PC-9 (cell line): Measurements from ENCODE around the gene NOXO1. TPM values are rescaled to one million over a fixed set of nuclear protein-coding genes. Genes with fewer than 3 reads are reported as not detected.

Experiments
- BruUV-seq: library from RNA; stranded (reverse); fragments of 400-500 nt; replicated peaks from 2 replicates; lab custom pipeline; 2021; lab: Mats Ljungman, UMichigan
- CTCF ChIA-PET: fragments of 300-600 bp; sonication (Branson Sonifier 250); formaldehyde crosslinking; loops from one replicate; lab custom pipeline; 2022; ENCODE audit warnings: antibody characterized with exemption; lab: Charles Lee
- POLR2A ChIA-PET: fragments of 300-600 bp; sonication (Branson Sonifier 250); formaldehyde crosslinking; loops from one replicate; lab custom pipeline; 2022; ENCODE audit warnings: antibody characterized with exemption; ENCODE audit not compliant: unreplicated experiment; lab: Charles Lee
- DNase-seq, 2 experiments: peaks; one replicate each; pipeline versions ENCODE4 v3.0.0 to v3.0.0-alpha.2; 2015 to 2022; ENCODE audit warnings: mixed read lengths in 1 of 2
- H2AFZ ChIP-seq: fragments of 200-600 bp; sonication (generic); 2 replicates; pipeline ENCODE4 v1.8.1; 2017; ENCODE audit warnings: antibody characterized with exemption
- H3F3A ChIP-seq: fragments of 200-600 bp; sonication (generic); 2 replicates; pipeline ENCODE4 v1.8.1; 2017; ENCODE audit warnings: antibody characterized with exemption, mild to moderate bottlenecking, low read depth; ENCODE audit not compliant: insufficient read depth
- H3K27ac ChIP-seq: fragments of 200-600 bp; sonication (generic); 2 replicates; pipeline ENCODE4 v1.6.1; 2016; ENCODE audit warnings: mixed run types
- H3K27me3 ChIP-seq: fragments of 200-600 bp; sonication (generic); 2 replicates; pipeline ENCODE4 v1.6.1; 2016; ENCODE audit warnings: low read depth, mixed run types; ENCODE audit not compliant: insufficient read depth
- H3K36me3 ChIP-seq: fragments of 200-600 bp; sonication (generic); 2 replicates; pipeline ENCODE4 v1.6.1; 2016; ENCODE audit warnings: low read depth, mixed run types
- H3K4me1 ChIP-seq: fragments of 200-600 bp; sonication (generic); replicated peaks from 2 replicates; pipeline ENCODE4 v1.6.1; 2016; ENCODE audit warnings: mixed run types; ENCODE audit not compliant: insufficient read depth
- H3K4me2 ChIP-seq: fragments of 200-600 bp; sonication (generic); 2 replicates; pipeline ENCODE4 v1.6.1; 2017; ENCODE audit warnings: mixed run types
- H3K4me3 ChIP-seq: fragments of 200-600 bp; sonication (generic); 2 replicates; pipeline ENCODE4 v1.6.1; 2016; ENCODE audit warnings: mixed run types
- H3K79me2 ChIP-seq: fragments of 200-600 bp; sonication (generic); 2 replicates; pipeline ENCODE4 v1.6.1; 2017; ENCODE audit warnings: low read depth, mixed run types
- H3K9me2 ChIP-seq: fragments of 200-600 bp; sonication (generic); 2 replicates; pipeline ENCODE4 v1.8.1; 2017; ENCODE audit warnings: mild to moderate bottlenecking; ENCODE audit not compliant: insufficient read depth
- H3K9me3 ChIP-seq: fragments of 200-600 bp; sonication (generic); 2 replicates; pipeline ENCODE4 v1.8.1; 2016; ENCODE audit warnings: low read depth; ENCODE audit not compliant: insufficient read depth
- H4K20me1 ChIP-seq: fragments of 200-600 bp; sonication (generic); 2 replicates; pipeline ENCODE4 v1.8.1; 2017; ENCODE audit not compliant: insufficient read depth
- EZH2 ChIP-seq: fragments of 200-600 bp; sonication (generic); IDR thresholded peaks from 2 replicates; pipeline ENCODE4 v1.8.0; 2017; ENCODE audit warnings: antibody characterized with exemption, low read depth
- intact Hi-C: fragments of 100-400 bp; cut with micrococcal nuclease; formaldehyde crosslinking; loops from one replicate; pipeline ENCODE4 v1.10.0; 2022; ENCODE audit not compliant: unreplicated experiment
- total RNA-seq: library from RNA; stranded (reverse); gene quantifications from 2 replicates; pipeline ENCODE4 v1.2.3, GENCODE V29; 2021
- TF ChIP-seq, protein P1 (sequence below): fragments of 200-600 bp; sonication (generic); conservative IDR thresholded peaks from 2 replicates; pipeline ENCODE4 v1.6.1; 2017; ENCODE audit warnings: mixed run types, antibody characterized with exemption, mild to moderate bottlenecking, moderate library complexity

Gene NOXO1
- total RNA-seq, 1 experiment from 2014 or later, result 11.1 TPM

DNA sequence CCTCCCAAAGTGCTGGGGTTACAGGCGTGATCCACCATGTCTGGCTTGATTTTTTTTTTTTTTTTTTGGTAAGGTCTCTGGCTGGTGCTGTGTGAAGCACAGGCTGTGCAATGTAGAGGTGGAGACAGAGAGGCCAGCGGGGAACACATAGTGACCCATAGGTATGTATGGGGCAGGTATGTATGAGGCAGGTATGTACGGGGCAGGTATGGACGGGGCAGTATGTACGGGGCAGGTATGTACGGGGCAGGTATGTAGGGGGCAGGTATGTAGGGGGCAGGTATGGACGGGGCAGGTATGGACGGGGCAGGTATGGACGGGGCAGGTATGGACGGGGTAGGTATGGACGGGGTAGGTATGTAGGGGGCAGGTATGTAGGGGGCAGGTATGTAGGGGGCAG lies 31.8 kb downstream of the NOXO1 start:
- TF ChIP-seq EZH2, result no peak
- TF ChIP-seq, protein P1, sequence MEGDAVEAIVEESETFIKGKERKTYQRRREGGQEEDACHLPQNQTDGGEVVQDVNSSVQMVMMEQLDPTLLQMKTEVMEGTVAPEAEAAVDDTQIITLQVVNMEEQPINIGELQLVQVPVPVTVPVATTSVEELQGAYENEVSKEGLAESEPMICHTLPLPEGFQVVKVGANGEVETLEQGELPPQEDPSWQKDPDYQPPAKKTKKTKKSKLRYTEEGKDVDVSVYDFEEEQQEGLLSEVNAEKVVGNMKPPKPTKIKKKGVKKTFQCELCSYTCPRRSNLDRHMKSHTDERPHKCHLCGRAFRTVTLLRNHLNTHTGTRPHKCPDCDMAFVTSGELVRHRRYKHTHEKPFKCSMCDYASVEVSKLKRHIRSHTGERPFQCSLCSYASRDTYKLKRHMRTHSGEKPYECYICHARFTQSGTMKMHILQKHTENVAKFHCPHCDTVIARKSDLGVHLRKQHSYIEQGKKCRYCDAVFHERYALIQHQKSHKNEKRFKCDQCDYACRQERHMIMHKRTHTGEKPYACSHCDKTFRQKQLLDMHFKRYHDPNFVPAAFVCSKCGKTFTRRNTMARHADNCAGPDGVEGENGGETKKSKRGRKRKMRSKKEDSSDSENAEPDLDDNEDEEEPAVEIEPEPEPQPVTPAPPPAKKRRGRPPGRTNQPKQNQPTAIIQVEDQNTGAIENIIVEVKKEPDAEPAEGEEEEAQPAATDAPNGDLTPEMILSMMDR, result no peak
- no peak for DNase-seq
- Histone ChIP-seq H3K4me2 (no peak overlapping the region), H2AFZ (no peak overlapping the region), H3K79me2 (no peaks in the 10 kb centered on the region), H3K27me3 (no peaks in the 10 kb centered on the region), H3K4me1 (no peaks in the 10 kb centered on the region), H3K36me3 (no peaks in the 10 kb centered on the region), H4K20me1 (no peaks in the 10 kb centered on the region), H3K27ac (no peak overlapping the region), H3K9me2 (no peaks in the 10 kb centered on the region), H3F3A (peaks cover under 1% of the 10 kb centered on the region; the same call in 1 of the 2 replicates), H3K9me3 (no peaks in the 10 kb centered on the region), H3K4me3 (no peak overlapping the region)
- ChIA-PET CTCF (interaction anchor here (0.5 to 0.7 kb wide), 2 partner anchors 8 to 84 kb away, joined by 3 to 6 read pairs; no protein-coding TSS in a partner anchor), POLR2A (no interaction called here)
- no TSS peak for BruUV-seq
- intact Hi-C loops, result no loop called here

GRCh38 chr16:1947369-1947670 lies 33.9 kb downstream of the NOXO1 start:
- POLR2A ChIA-PET, result no interaction called here
- Histone ChIP-seq H3K9me2 (no peaks in the 10 kb centered on the region), H3K4me3 (no peak overlapping the region), H3K36me3 (no peaks in the 10 kb centered on the region), H2AFZ (no peak overlapping the region), H3K4me2 (no peak overlapping the region), H4K20me1 (0 out of 2 replicates have a peak, but pooled peaks cover 3% of the 10 kb centered on the region), H3K4me1 (0 out of 2 replicates have a peak, but pooled peaks cover under 1% of the 10 kb centered on the region), H3K79me2 (peaks cover 6% of the 10 kb centered on the region; the same call in 1 of the 2 replicates), H3K27ac (no peak overlapping the region), H3F3A (peaks cover 17% of the 10 kb centered on the region; the same call in 1 of the 2 replicates), H3K9me3 (no peaks in the 10 kb centered on the region), H3K27me3 (no peaks in the 10 kb centered on the region)
- TF ChIP-seq, protein P1, result no peak
- no peak for TF ChIP-seq EZH2
- DNase-seq, result no peak
- intact Hi-C loops, result no loop called here
- CTCF ChIA-PET, result no interaction called here
- no TSS peak for BruUV-seq

- no peaks in the 10 kb centered on the region for H3K27me3 ChIP-seq
Observed at GRCh38 chr16:1946495-1947368, 34.5 kb downstream of the NOXO1 start.

More at GRCh38 chr16:1946495-1947368, 34.5 kb downstream of the NOXO1 start:
- Histone ChIP-seq H4K20me1 (0 out of 2 replicates have a peak, but pooled peaks cover 3% of the 10 kb centered on the region), H3K79me2 (peaks cover 6% of the 10 kb centered on the region; the same call in 1 of the 2 replicates), H2AFZ (no peak overlapping the region), H3K36me3 (no peaks in the 10 kb centered on the region), H3F3A (peaks cover 23% of the 10 kb centered on the region; the same call in 1 of the 2 replicates), H3K4me1 (peaks cover 5% of the 10 kb centered on the region), H3K9me3 (no peaks in the 10 kb centered on the region), H3K4me3 (no peak overlapping the region), H3K4me2 (no peak overlapping the region), H3K27ac (no peak overlapping the region), H3K9me2 (no peaks in the 10 kb centered on the region)
- BruUV-seq, result no TSS peak
- no peak for DNase-seq
- intact Hi-C loops, result no loop called here
- ChIA-PET POLR2A (no interaction called here), CTCF (interaction anchor here (0.6 kb wide), 1 partner anchor 192 kb away, joined by 7 read pairs; no protein-coding TSS in a partner anchor)
- TF ChIP-seq EZH2, result no peak
- TF ChIP-seq, protein P1, result no peak
